Right renal pelvis (tissue), 4 donors: ENCODE measurements around the gene CTRL. TPM values are rescaled to one million over a fixed set of nuclear protein-coding genes. Genes with fewer than 3 reads are reported as not detected.
"Not testable (repeated sequence)": the region's sequence is repeated elsewhere in the genome, so short reads cannot be mapped to it uniquely, and the experiment has no call there.

Experiments used
- DNase-seq, 4 donors: peaks; one replicate each; pipeline ENCODE4 v3.0.0-alpha.2; 2013; ENCODE audit warnings: low read depth in 4 of 4, low spot score in 3 of 4, missing footprints in 1 of 4
- polyA plus RNA-seq, 4 donors: library from polyadenylated mRNA; unstranded; fragments of 120-200 nt; gene quantifications; one replicate each; pipeline ENCODE4 v1.2.1, GENCODE V29; 2013; ENCODE audit not compliant: insufficient read length in 4 of 4

The CTRL gene
- polyA plus RNA-seq, 4 donors, result 3.0 to 8.9 (median 5.7) TPM

- DNase-seq, result no peak
Measured at GRCh38 chr16:67942510-67943255, 11.0 kb upstream of the CTRL start.

GRCh38 chr16:67942200-67942509 lies 10.5 kb upstream of the CTRL start:
- no peak for DNase-seq

- DNase-seq, result no peak
Measured at GRCh38 chr16:67941469-67942199, 10.0 kb upstream of the CTRL start.

- DNase-seq, result no peak
Measured at GRCh38 chr16:67940446-67941089, 8.9 kb upstream of the CTRL start.

- no peak for DNase-seq
Measured at GRCh38 chr16:67939507-67940445, 8.1 kb upstream of the CTRL start.

- not testable (repeated sequence) for DNase-seq
Measured at GRCh38 chr16:67937713-67938112, 6.1 kb upstream of the CTRL start.

GRCh38 chr16:67936880-67937605 lies 5.4 kb upstream of the CTRL start:
- peak in 1 of 4 donors; percentile 28 for DNase-seq

GRCh38 chr16:67936124-67936879 lies 4.6 kb upstream of the CTRL start, which contains the start of gene PSMB10:
TSS of gene PSMB10 (minus strand) at chr16:67936850. CDS start at chr16:67936749, 101 bp downstream.
- peak in 3 of 4 donors; percentile 17 to 29 (median 27) for DNase-seq

GRCh38 chr16:67935402-67936123 lies 3.9 kb upstream of the CTRL start:
- peak; percentile 85 to 94 (median 90) for DNase-seq

GRCh38 chr16:67935101-67935401 lies 3.4 kb upstream of the CTRL start:
- DNase-seq, result no peak

GRCh38 chr16:67934306-67935100 lies 2.8 kb upstream of the CTRL start:
- DNase-seq, result no peak

GRCh38 chr16:67933805-67934204 lies 2.1 kb upstream of the CTRL start:
- DNase-seq, result no peak

- no peak for DNase-seq
Measured at GRCh38 chr16:67932462-67932840, 789 bp upstream of the CTRL start.

GRCh38 chr16:67930678-67931211 lies 917 bp downstream of the CTRL start:
- no peak for DNase-seq

GRCh38 chr16:67930191-67930590 lies 1.5 kb downstream of the CTRL start:
- DNase-seq, result no peak

GRCh38 chr16:67928561-67929364 lies 2.9 kb downstream of the CTRL start:
- DNase-seq, result peak in 2 of 4 donors; percentile 31 to 48

GRCh38 chr16:67928147-67928546 lies 3.5 kb downstream of the CTRL start:
- no peak for DNase-seq
